A549 treated with AZD9567 at 1 μM for 4 hours (cell line): Measurements from ENCODE around the gene HSD3B7. TPM values are rescaled to one million over a fixed set of nuclear protein-coding genes. Genes with fewer than 3 reads are reported as not detected.

Experiments
- total RNA-seq: library from RNA; stranded (reverse); fragments of 200-300 nt; extraction: Qiagen RNA extraction; gene quantifications from 5 replicates; pipeline ENCODE4 v1.2.3, GENCODE V29; 2022; ENCODE audit not compliant: insufficient read depth

Gene HSD3B7
- total RNA-seq: 11.6 to 13.5 TPM (median 13.2 TPM) in 5 replicates

GRCh38 chr16:30984669-30985400, at the start of gene HSD3B7:
Gene HSD3B7 (plus strand): TSS chr16:30985207. CDS start chr16:30985659, 452 bp downstream.

GRCh38 chr16:30948667-30949649, 36.0 kb upstream of the HSD3B7 start, which contains the start of gene ORAI3:
Gene ORAI3 (plus strand): TSS chr16:30949068. CDS start chr16:30949290, 222 bp downstream.

DNA sequence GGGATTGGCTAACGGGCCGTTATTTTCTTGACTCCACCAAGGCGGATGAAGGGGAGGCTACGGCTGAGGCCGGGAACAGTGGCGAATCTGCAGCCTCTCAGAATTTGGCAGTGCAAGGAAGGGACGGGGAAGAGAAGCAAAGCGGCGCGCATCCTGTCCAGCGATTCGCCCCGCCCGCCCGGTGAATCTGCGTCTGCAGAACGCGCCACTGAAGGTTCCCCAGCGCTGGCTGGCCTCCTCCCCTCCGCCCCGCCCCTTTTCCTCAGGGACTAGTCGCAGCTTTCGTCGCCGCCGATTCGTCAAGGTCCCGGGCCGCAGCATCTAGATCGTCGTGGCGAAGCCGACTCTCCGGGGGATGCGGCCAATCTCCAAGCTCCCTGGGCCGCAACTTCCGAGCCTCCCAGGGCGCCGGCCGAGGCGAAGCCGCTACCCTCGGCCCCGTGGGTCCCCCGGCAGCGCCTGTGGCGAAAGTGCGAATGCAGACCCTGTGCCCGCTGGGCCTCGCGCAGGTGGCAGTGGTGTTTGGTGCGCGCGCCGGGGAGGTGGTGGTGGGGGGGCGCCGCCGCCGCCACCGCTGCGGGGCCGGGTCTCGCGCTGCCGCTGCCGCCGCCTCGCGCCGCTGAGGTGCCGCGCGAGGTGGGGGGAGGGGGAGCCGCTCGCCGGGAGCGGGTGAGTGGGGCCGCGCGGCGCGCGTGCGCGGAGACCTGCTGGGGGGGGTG, 27.4 kb upstream of the HSD3B7 start, which contains the start of gene SETD1A:
Gene SETD1A, plus strand, starts transcription at position 299 of the 719 bp plus-strand sequence. CDS start 978 bp downstream, outside the sequence.

GRCh38 chr16:31010585-31011325, 25.7 kb downstream of the HSD3B7 start, which contains the start of gene STX1B:
Gene STX1B (minus strand): TSS chr16:31010638. CDS start chr16:31010396, 242 bp downstream.

DNA sequence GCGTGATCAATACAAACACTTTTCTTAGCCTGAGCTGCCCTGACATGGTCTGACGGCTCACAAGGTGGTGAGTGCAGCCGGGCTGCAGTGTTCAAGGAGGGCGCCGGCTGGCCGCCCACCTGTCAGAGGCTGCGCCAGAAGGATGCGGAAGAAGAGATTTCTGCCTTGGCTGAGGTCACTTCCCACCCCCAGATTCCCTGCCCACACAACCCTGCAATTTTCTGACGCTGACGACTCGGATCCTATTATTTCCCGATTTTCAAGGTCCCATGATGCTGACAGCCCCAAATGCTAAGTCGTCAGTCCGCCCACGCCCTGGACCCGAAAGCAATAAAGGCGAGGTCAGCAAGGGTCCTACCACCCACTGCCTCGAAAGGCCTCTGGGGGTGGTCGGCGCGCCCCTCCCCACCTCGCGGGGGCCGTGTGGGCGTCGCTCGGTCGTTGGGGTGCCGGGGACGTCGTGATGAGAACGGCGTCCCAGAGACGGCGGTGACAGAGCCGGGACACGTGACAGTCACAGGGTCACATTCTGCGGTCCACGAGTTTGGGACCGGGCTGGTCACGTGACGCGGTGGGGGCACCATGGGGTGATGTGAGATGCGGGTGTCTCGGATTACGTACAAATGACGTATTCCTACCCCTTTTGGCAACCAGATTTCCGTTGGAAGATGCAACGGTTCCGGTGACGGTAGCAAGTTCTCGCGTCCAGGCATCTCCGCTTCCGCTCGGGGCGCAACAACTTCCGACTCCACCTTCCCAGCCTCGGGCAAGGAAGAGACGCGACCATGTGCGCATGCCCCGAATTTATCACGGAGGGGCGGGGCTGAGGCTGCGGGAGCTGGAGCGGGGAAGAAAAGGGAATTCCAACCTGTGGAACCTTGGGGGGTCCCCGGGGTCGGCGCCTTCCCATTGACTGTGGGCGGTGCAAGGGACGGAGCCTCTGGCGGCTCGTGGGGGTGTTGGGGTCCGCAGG, 48.0 kb downstream of the HSD3B7 start, which contains the start of gene STX4:
Gene STX4, plus strand, starts transcription at position 823 of the 973 bp plus-strand sequence. CDS start 248 bp downstream, outside the sequence.

Other genes with a start within 250 kb of the HSD3B7 start
- 26.2 to 31.0 TPM (median 28.0 TPM) in 5 replicates for gene PHKG2, start 236.8 kb upstream of the HSD3B7 start, total RNA-seq
- 8.6 to 12.1 TPM (median 9.6 TPM) in 5 replicates for gene CFAP119, start 223.1 kb upstream of the HSD3B7 start, total RNA-seq
- 66.4 to 85.2 TPM (median 79.5 TPM) in 5 replicates for gene RNF40, start 222.9 kb upstream of the HSD3B7 start, total RNA-seq
- 14.8 to 17.4 TPM (median 16.4 TPM) in 5 replicates for gene ZNF629, start 198.0 kb upstream of the HSD3B7 start, total RNA-seq
- gene BCL7C, start 91.1 kb upstream of the HSD3B7 start, total RNA-seq: 22.9 to 40.5 TPM (median 37.8 TPM) in 5 replicates
- gene CTF1, start 88.6 kb upstream of the HSD3B7 start, total RNA-seq: 0.20 to 0.28 TPM (median 0.24 TPM) in 4 of 5 replicates, not detected in the other
- gene FBXL19, start 61.6 kb upstream of the HSD3B7 start, total RNA-seq: 14.3 to 18.2 TPM (median 15.7 TPM) in 5 replicates
- 5.9 to 14.1 TPM (median 13.6 TPM) in 5 replicates for gene ORAI3, start 36.1 kb upstream of the HSD3B7 start, total RNA-seq
- 16.6 to 21.1 TPM (median 20.3 TPM) in 5 replicates for gene SETD1A, start 27.5 kb upstream of the HSD3B7 start, total RNA-seq
- 1.4 to 3.9 TPM (median 1.5 TPM) in 5 replicates for gene STX1B, start 25.4 kb downstream of the HSD3B7 start, total RNA-seq
- gene STX4, start 48.4 kb downstream of the HSD3B7 start, total RNA-seq: 37.6 to 67.5 TPM (median 65.2 TPM) in 5 replicates
- gene ZNF668, start 89.0 kb downstream of the HSD3B7 start, total RNA-seq: 12.2 to 17.9 TPM (median 12.8 TPM) in 5 replicates
- 8.1 to 11.5 TPM (median 10.2 TPM) in 5 replicates for gene ZNF646, start 89.2 kb downstream of the HSD3B7 start, total RNA-seq
- 1.4 to 2.7 TPM (median 1.9 TPM) in 5 replicates for gene PRSS53, start 103.7 kb downstream of the HSD3B7 start, total RNA-seq
- gene VKORC1, start 109.6 kb downstream of the HSD3B7 start, total RNA-seq: 123 to 147 TPM (median 143 TPM) in 5 replicates
- gene BCKDK, start 123.2 kb downstream of the HSD3B7 start, total RNA-seq: 35.0 to 53.3 TPM (median 49.3 TPM) in 5 replicates
- gene KAT8, start 132.5 kb downstream of the HSD3B7 start, total RNA-seq: 31.2 to 51.7 TPM (median 46.9 TPM) in 5 replicates
- gene PRSS8, start 150.5 kb downstream of the HSD3B7 start, total RNA-seq: 0.52 to 0.95 TPM (median 0.65 TPM) in 4 of 5 replicates, not detected in the other
- 0.81 to 1.4 TPM (median 1.0 TPM) in 4 of 5 replicates, not detected in the other for gene PRSS36, start 164.9 kb downstream of the HSD3B7 start, total RNA-seq
- gene FUS, start 194.9 kb downstream of the HSD3B7 start, total RNA-seq: 554 to 620 TPM (median 559 TPM) in 5 replicates
- gene PYCARD, start 217.6 kb downstream of the HSD3B7 start, total RNA-seq: 23.4 to 38.1 TPM (median 33.0 TPM) in 5 replicates
- 0.05 to 0.10 TPM (median 0.05 TPM) in 4 of 5 replicates, not detected in the other for gene TRIM72, start 228.9 kb downstream of the HSD3B7 start, total RNA-seq
- not detected in 5 replicates for gene PYDC1, start 231.9 kb downstream of the HSD3B7 start, total RNA-seq